GM12878 (cell line): ENCODE data around the gene TNRC6C. TPM values are rescaled to one million over a fixed set of nuclear protein-coding genes. Genes with fewer than 3 reads are reported as not detected.

Source experiments
- ATAC-seq: fragments of 200-7000 bp; cut with Tn5 transposase; 3 replicates; pipeline ENCODE4 v1.9.1; 2020; ENCODE audit warnings: mild to moderate bottlenecking, moderate library complexity
- BruUV-seq: library from RNA; stranded (reverse); fragments of 400-500 nt; replicated peaks from 2 replicates; lab custom pipeline; 2021; lab: Mats Ljungman, UMichigan
- CTCF ChIA-PET: fragments of 300-600 bp; sonication (Branson Sonifier 250); formaldehyde crosslinking; extraction: SDS; loops from one replicate; lab custom pipeline; 2021; ENCODE audit warnings: inconsistent platforms; lab: Yijun Ruan, JAX
- POLR2A ChIA-PET: fragments of 350-600 bp; formaldehyde crosslinking; extraction: SDS; loops from one replicate; lab custom pipeline; 2021; ENCODE audit warnings: inconsistent platforms; lab: Charles Lee
- RAD21 ChIA-PET: fragments of 300-600 bp; sonication (Branson Sonifier 250); formaldehyde crosslinking; loops from one replicate; lab custom pipeline; 2023; ENCODE audit warnings: antibody characterized with exemption; ENCODE audit not compliant: unreplicated experiment; lab: Charles Lee
- SMC1A ChIA-PET: fragments of 300-600 bp; sonication (Branson Sonifier 250); formaldehyde crosslinking; loops from one replicate; lab custom pipeline; 2023; ENCODE audit not compliant: unreplicated experiment, uncharacterized antibody; lab: Charles Lee
- DNase-seq: peaks from one replicate; pipeline ENCODE4 v3.0.0-alpha.2; 2011; ENCODE audit warnings: low read depth, low spot score
- FAIRE-seq: peaks from 3 replicates; lab custom pipeline; 2011; peaks lifted over from hg19 to GRCh38; lab: Jason Lieb, UNC
- H2AFZ ChIP-seq: 2 replicates; pipeline ENCODE4 v1.6.0; 2011; ENCODE audit warnings: low read depth, low read length, control low read depth; ENCODE audit not compliant: control insufficient read depth
- H3K27ac ChIP-seq: 2 replicates; pipeline ENCODE4 v1.5.1; 2011; ENCODE audit warnings: control low read depth; ENCODE audit not compliant: control insufficient read depth, insufficient read depth
- H3K27me3 ChIP-seq, 2 experiments: replicated peaks in 1 of 2; 2 replicates each; pipeline versions ENCODE4 v1.6.0 to v1.6.1; 2011; ENCODE audit warnings: low read length in 1 of 2; ENCODE audit not compliant: control insufficient read depth in 2 of 2, insufficient read depth in 2 of 2
- H3K36me3 ChIP-seq, 2 experiments: 2 replicates each; pipeline ENCODE4 v1.5.1; 2011; ENCODE audit warnings: low read length in 1 of 2; ENCODE audit not compliant: control insufficient read depth in 2 of 2, insufficient read depth in 2 of 2
- H3K4me1 ChIP-seq: 2 replicates; pipeline ENCODE4 v1.6.1; 2011; ENCODE audit warnings: mild to moderate bottlenecking, low read length, moderate library complexity, mixed read lengths; ENCODE audit not compliant: control insufficient read depth, insufficient read depth
- H3K4me2 ChIP-seq: 2 replicates; pipeline ENCODE4 v1.6.0; 2011; ENCODE audit warnings: control low read depth; ENCODE audit not compliant: control insufficient read depth, insufficient read depth
- H3K4me3 ChIP-seq: fragments of 200-600 bp; sonication (generic); 2 replicates; pipeline ENCODE4 v1.5.1; 2016
- H3K79me2 ChIP-seq: 2 replicates; pipeline ENCODE4 v1.6.0; 2011; ENCODE audit warnings: low read length; ENCODE audit not compliant: control insufficient read depth, insufficient read depth
- H3K9ac ChIP-seq: 2 replicates; pipeline ENCODE4 v1.8.0; 2011; ENCODE audit warnings: low read length, control low read depth, mixed read lengths; ENCODE audit not compliant: control insufficient read depth, insufficient read depth
- H3K9me3 ChIP-seq: replicated peaks from 3 replicates; pipeline ENCODE4 v1.5.1; 2011; ENCODE audit warnings: mild to moderate bottlenecking, low read length; ENCODE audit not compliant: control insufficient read depth, insufficient read depth
- H4K20me1 ChIP-seq: 2 replicates; pipeline ENCODE4 v1.6.0; 2011; ENCODE audit not compliant: control insufficient read depth, insufficient read depth
- DPF2 ChIP-seq: fragments of 450-650 bp; IDR thresholded peaks from 2 replicates; pipeline ENCODE4 v1.6.1; 2017; ENCODE audit warnings: mild to moderate bottlenecking
- FOXK2 ChIP-seq: fragments of 450-650 bp; IDR thresholded peaks from 2 replicates; pipeline ENCODE4 v1.6.1; 2017; ENCODE audit warnings: mild to moderate bottlenecking, moderate library complexity
- IKZF1 ChIP-seq: fragments of 450-650 bp; conservative IDR thresholded peaks from 2 replicates; pipeline ENCODE4 v1.6.1; 2017; ENCODE audit warnings: antibody characterized with exemption, mild to moderate bottlenecking
- IRF5 ChIP-seq: fragments of 450-650 bp; IDR thresholded peaks from 2 replicates; pipeline ENCODE4 v1.6.1; 2017; ENCODE audit warnings: borderline replicate concordance
- JUNB ChIP-seq: IDR thresholded peaks from 2 replicates; pipeline ENCODE4 v1.6.1; 2016; ENCODE audit warnings: antibody characterized with exemption, mild to moderate bottlenecking
- NFYB ChIP-seq: IDR thresholded peaks from 2 replicates; pipeline ENCODE4 v1.6.1; 2011; ENCODE audit warnings: low read depth, mild to moderate bottlenecking, low read length, improper control_type of control experiment, moderate library complexity; ENCODE audit not compliant: insufficient read depth
- STAT3 ChIP-seq: IDR thresholded peaks from 2 replicates; pipeline ENCODE4 v1.6.1; 2011; ENCODE audit warnings: low read depth, low read length, improper control_type of control experiment
- TAF1 ChIP-seq: IDR thresholded peaks from 2 replicates; pipeline ENCODE4 v1.6.1; 2011; ENCODE audit warnings: mild to moderate bottlenecking, low read depth, low read length, borderline replicate concordance
- TCF12 ChIP-seq: IDR thresholded peaks from 2 replicates; pipeline ENCODE4 v1.6.1; 2011; ENCODE audit warnings: low read depth, mild to moderate bottlenecking, low read length
- ZNF274 ChIP-seq: IDR thresholded peaks from one replicate; pipeline ENCODE4 v1.8.0; 2011; ENCODE audit not compliant: insufficient read length, insufficient read depth
- ZSCAN29 ChIP-seq: fragments of 450-650 bp; IDR thresholded peaks from 2 replicates; pipeline ENCODE4 v1.6.1; 2017; ENCODE audit warnings: mild to moderate bottlenecking, moderate library complexity
- WGBS: methylation state at CpG from one replicate; pipeline ENCODE4 v1.1.6; 2016; ENCODE audit warnings: low lambda C conversion rate; ENCODE audit not compliant: insufficient replicate concordance, insufficient coverage; ENCODE audit errors: missing lambda C conversion rate; 5-methylcytosine and 5-hydroxymethylcytosine counted together
- in situ Hi-C: fragments of 300-500 bp; cut with MboI; formaldehyde crosslinking; loops from 9 replicates; pipeline ENCODE4 v1.14.3; 2018; ENCODE audit warnings: mixed read lengths
- intact Hi-C: fragments of 100-400 bp; cut with micrococcal nuclease; formaldehyde crosslinking; loops from one replicate; pipeline ENCODE4 v1.14.2; 2022; ENCODE audit not compliant: unreplicated experiment
- polyA plus RNA-seq, 11 experiments: library from polyadenylated mRNA; depleted of rRNA in 4 of 11; unstranded in 6 of 11; stranded (reverse) in 5 of 11; fragments of >200 nt; fragmentation: Nextera tagmentation in 4 of 11; fragmentation: Illumina TruSeq in 1 of 11; extraction: Ambion mirVana in 4 of 11; extraction: Trizol in 1 of 11; gene quantifications; 1 replicate in 1 of 11; 2 replicates in 10 of 11; pipeline versions ENCODE4 v1.2.1 to v1.2.3, GENCODE V29; 2011 to 2016; ENCODE audit warnings: inconsistent platforms in 2 of 11, missing spikeins in 2 of 11, low read depth in 1 of 11
- total RNA-seq, 4 experiments: library from RNA; depleted of rRNA in 3 of 4; stranded (reverse); fragments of >200 nt in 3 of 4; fragmentation: Illumina TruSeq in 1 of 4; extraction: Trizol in 1 of 4; gene quantifications; 2 replicates each; pipeline versions ENCODE4 v1.2.1 to v1.2.3, GENCODE V29; 2013 to 2021
- TF ChIP-seq, protein P1 (sequence below): fragments of 450-650 bp; formaldehyde crosslinking; IDR thresholded peaks from 2 replicates; pipeline ENCODE4 v1.5.0; 2022; ENCODE audit warnings: mild to moderate bottlenecking, missing genetic modification characterization

The TNRC6C gene
- total and polyA plus RNA-seq, 10 of the 15 experiments (the other 5 are each of a cell fraction or from before 2014, with no cell fraction given) = 0.40 to 6.1 (median 0.96) TPM

GRCh38 chr17:78107457-78107856 lies 149.0 kb downstream of the TNRC6C start:
- ChIA-PET SMC1A (no interaction called here), CTCF (interaction anchor here (0.9 to 3.5 kb wide), 3 partner anchors 22 to 94 kb away, joined by 3 to 15 read pairs (median 3); no protein-coding TSS in a partner anchor), RAD21 (interaction anchor here (1.4 kb wide), 1 partner anchor 144 kb away, joined by 4 read pairs; no protein-coding TSS in a partner anchor), POLR2A (no interaction called here)
- ATAC-seq = no peak
- no peaks in the 10 kb centered on the region for H3K9me3 ChIP-seq
- intact Hi-C loops (no loop called here), in situ Hi-C loops (no loop called here)
- no peak for DNase-seq
- no peaks in the 10 kb centered on the region for H3K4me1 ChIP-seq
- H3K27me3 ChIP-seq = no peaks in the 10 kb centered on the region
- no peak overlapping the region for H3K27ac ChIP-seq
- no peak for TF ChIP-seq TCF12
- TF ChIP-seq IKZF1 = no peak
- no peak for TF ChIP-seq JUNB
- no TSS peak for BruUV-seq
- H3K79me2 ChIP-seq = peaks cover 1% of the 10 kb centered on the region
- no peak overlapping the region for H3K9ac ChIP-seq
- no peak for FAIRE-seq
- H4K20me1 ChIP-seq = no peaks in the 10 kb centered on the region
- H2AFZ ChIP-seq = no peak overlapping the region
- no peak overlapping the region for H3K4me3 ChIP-seq
- no peak overlapping the region for H3K4me2 ChIP-seq
- peaks cover 12 to 23% of the 10 kb centered on the region in 2 experiments for H3K36me3 ChIP-seq
- WGBS = 87% methylated on average over 10 of the region's 10 CpGs

DNA sequence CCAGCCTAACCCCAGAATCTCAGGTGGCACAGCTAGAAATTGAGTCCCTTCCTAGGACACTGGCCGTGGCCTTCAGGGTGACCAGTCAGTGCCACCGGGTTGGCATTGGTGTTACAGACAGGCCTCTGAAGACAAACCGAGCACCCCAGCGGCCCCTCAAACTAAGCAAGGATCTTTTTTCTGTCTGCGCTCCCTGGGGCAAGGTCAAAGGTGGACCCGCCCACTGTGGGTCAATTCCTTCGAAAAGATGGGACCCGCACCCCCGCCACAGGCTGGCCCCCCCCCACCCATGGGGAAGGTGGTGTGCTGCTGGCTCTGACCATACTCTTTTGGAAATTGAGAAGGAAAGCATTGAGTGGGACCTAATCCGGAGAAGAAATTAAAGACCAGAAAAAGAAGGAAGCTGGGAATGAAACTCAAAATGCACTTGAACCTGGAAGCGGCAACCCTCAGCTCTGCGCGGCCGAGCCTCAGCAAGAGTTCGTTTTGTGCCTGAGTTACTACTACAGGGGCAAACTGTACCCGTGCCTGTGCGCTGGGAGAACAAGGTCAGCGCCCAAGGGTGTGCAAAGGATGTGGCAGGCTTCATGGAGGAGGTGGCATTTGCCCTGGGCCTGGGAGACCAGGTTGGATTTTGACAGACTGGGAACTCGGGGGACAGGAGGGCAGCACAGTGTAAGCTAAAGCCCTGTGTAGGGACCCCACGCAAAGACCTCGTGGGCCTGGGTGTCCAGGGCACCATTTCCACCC lies 149.6 kb downstream of the TNRC6C start:
- Histone ChIP-seq H3K27me3 (no peaks in the 10 kb centered on the region), H4K20me1 (no peaks in the 10 kb centered on the region), H3K9me3 (no peaks in the 10 kb centered on the region), H3K4me3 (no peak overlapping the region), H3K9ac (no peak overlapping the region), H3K4me1 (peaks cover 5% of the 10 kb centered on the region), H3K4me2 (no peak overlapping the region), H3K36me3 (peaks cover 15 to 27% of the 10 kb centered on the region in 2 experiments), H2AFZ (no peak overlapping the region), H3K27ac (no peak overlapping the region), H3K79me2 (peaks cover 2% of the 10 kb centered on the region)
- RAD21 ChIA-PET = interaction anchor here (1.1 to 1.4 kb wide), 2 partner anchors 37 to 143 kb away, joined by 3 to 4 read pairs; no protein-coding TSS in a partner anchor
- 96% methylated on average over 20 of the region's 21 CpGs for WGBS
- ATAC-seq (no peak), FAIRE-seq (no peak), DNase-seq (no peak)
- CTCF ChIA-PET = interaction anchor here (0.9 to 3.5 kb wide), 4 partner anchors 23 to 94 kb away, joined by 3 to 15 read pairs (median 4); no protein-coding TSS in a partner anchor
- SMC1A ChIA-PET = interaction anchor here (1.3 to 1.4 kb wide), 2 partner anchors 23 to 88 kb away, joined by 4 to 5 read pairs; no protein-coding TSS in a partner anchor
- intact Hi-C loops = no loop called here
- in situ Hi-C loops = no loop called here
- POLR2A ChIA-PET = no interaction called here
- BruUV-seq = no TSS peak
- TF ChIP-seq FOXK2 = no peak
- TF ChIP-seq ZNF274 = no peak
- TF ChIP-seq TAF1 = no peak
- TF ChIP-seq, protein P1, sequence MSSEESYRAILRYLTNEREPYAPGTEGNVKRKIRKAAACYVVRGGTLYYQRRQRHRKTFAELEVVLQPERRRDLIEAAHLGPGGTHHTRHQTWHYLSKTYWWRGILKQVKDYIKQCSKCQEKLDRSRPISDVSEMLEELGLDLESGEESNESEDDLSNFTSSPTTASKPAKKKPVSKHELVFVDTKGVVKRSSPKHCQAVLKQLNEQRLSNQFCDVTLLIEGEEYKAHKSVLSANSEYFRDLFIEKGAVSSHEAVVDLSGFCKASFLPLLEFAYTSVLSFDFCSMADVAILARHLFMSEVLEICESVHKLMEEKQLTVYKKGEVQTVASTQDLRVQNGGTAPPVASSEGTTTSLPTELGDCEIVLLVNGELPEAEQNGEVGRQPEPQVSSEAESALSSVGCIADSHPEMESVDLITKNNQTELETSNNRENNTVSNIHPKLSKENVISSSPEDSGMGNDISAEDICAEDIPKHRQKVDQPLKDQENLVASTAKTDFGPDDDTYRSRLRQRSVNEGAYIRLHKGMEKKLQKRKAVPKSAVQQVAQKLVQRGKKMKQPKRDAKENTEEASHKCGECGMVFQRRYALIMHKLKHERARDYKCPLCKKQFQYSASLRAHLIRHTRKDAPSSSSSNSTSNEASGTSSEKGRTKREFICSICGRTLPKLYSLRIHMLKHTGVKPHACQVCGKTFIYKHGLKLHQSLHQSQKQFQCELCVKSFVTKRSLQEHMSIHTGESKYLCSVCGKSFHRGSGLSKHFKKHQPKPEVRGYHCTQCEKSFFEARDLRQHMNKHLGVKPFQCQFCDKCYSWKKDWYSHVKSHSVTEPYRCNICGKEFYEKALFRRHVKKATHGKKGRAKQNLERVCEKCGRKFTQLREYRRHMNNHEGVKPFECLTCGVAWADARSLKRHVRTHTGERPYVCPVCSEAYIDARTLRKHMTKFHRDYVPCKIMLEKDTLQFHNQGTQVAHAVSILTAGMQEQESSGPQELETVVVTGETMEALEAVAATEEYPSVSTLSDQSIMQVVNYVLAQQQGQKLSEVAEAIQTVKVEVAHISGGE = no peak
- TF ChIP-seq DPF2 = no peak
- no peak for TF ChIP-seq IRF5
- no peak for TF ChIP-seq NFYB
- TF ChIP-seq STAT3 = no peak
- no peak for TF ChIP-seq ZSCAN29
